NCI-H82 treated with DMSO at 0.1 percent for 48 hours (cell line): ENCODE data around the gene PSMB2.

ENCODE experiments used
- DNase-seq: peaks from one replicate; lab custom pipeline; 2025; ENCODE audit not compliant: unreplicated experiment; lab: John Stamatoyannopoulos, UW

The PSMB2 gene

DNA sequence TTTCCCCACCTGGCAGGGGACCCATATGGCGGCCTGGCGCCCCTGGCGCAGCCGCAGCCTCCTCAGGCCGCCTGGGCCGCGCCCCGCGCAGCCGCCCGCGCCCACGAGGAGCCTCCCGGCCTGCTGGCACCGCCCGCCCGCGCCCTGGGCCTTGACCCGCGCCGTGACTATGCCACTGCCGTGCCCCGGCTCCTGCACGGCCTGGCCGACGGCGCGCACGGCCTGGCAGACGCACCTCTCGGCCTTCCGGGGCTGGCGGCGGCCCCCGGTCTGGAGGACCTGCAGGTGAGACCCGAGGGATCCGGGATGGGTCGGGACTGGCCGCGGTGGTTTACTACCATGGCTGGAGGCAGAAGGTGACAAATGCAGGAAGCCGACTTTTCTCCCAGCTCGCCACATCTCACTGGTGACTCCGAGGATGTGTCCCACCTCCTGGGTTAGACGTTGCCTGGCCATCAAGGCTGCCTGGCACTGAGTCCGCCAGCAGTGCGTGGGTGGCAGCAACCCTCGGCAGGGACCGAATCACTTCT, 67.1 kb downstream of the PSMB2 start:
- DNase-seq = no peak

DNA sequence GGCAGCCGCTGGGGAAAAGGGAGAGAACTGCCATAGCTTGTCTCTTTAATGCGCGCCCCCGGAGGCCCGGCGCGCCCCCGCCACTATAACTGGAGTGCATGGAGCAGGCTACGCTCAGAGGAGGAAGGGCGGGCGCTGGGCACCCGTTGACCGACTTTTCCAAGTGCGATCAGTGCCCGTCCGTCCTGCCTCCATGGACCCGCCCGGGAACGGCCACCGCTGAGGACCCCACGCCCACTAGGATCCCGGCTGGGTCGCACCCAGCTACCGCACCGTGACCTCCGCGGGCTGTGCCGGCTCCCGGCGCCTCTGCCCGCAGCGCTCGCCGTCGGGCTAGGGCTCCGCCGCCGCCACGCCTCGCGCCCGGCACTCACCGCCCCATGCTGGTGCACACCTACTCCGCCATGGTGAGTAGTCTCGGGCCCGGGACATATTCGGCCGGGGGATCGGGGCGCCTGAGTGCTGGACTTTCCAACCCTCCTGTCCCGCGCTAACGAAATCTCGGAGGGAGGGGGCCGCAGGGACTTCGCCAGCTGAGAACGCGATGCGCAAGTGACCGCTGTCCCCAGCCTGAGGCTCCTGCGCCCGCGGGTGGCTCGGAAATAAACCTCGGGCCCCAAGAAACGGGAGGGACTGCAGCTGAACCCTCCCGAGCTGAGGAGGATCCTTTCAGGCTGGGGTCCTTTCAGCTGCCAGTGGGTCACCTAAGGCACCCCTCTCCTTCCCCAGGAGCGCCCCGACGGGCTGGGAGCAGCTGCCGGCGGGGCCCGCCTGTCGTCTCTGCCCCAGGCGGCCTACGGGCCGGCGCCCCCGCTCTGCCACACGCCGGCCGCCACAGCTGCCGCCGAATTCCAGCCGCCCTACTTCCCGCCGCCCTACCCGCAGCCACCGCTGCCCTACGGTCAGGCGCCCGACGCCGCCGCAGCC, 67.9 kb downstream of the PSMB2 start, which contains the start of gene TFAP2E:
TSS of gene TFAP2E (plus strand) at position 117 of the 927 bp plus-strand sequence. CDS start at position 381, 264 bp downstream.
- no peak for DNase-seq

DNA sequence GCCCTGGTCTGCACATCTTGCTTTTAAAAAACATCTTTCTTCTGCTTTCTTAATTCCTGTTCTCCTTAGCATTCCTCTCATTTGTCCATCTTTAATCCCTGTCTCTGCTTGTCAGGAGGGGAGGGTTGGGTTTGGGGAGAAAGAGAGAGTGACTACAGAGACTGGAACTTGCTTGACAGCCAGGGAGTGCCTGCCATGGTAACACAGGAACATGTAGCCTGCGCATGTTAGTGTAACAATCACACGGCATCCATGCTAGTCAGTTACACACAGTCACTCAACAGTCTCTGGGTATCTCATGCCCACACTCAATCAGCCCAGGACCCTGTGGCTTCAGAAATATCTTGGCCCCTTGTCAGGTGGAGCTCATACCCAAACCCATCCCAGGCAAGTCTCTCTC, 69.0 kb downstream of the PSMB2 start:
- no peak for DNase-seq

- no peak for DNase-seq
These were observed 70.1 kb downstream of the PSMB2 start for GRCh38 chr1:35571263-35571662.

- DNase-seq = no peak
These were observed 70.7 kb downstream of the PSMB2 start for GRCh38 chr1:35570589-35571137.

DNA sequence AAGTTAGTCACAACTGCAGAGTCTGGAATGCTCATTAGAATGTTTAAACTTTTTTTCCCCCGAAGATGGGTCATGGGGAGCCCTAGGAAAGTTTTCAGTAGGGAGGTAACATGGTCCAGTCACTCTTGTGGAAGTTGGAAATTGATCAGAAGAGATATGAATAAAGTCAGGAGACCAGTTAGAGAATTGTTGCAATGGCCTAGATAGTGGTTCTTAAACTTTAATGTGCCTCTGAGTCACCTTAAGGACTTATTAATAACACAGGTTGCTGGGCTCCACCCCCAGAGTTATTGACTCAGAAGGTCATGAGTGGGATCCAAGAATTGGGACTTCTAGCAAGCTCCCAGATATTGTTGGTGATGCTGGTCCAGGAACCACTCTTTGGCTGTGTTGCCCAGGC, 71.4 kb downstream of the PSMB2 start:
- DNase-seq = no peak

GRCh38 chr1:35568975-35569395, 72.3 kb downstream of the PSMB2 start:
- DNase-seq = peak; percentile 39

GRCh38 chr1:35567947-35568558, 73.3 kb downstream of the PSMB2 start:
- no peak for DNase-seq

DNA sequence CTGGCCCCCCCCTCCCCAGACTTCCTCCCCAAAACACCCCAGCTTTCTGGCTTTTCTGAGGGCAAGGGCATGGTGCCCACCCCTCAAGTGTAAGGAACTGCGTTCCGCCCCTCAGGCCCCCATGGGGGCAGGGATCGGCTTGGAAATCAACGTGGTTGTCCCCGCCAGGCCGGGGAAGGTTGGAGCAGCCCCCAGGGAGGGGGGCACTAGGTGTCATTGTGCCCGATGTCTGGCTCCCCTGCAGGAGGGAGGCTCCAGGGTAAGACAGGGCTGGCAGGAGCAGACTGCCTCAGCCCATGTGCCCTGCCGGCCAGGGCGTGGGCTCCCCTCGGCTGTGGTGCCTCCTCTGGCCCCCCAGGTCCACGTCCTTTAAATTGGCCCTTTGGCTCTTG, 75.6 kb downstream of the PSMB2 start:
- no peak for DNase-seq

DNA sequence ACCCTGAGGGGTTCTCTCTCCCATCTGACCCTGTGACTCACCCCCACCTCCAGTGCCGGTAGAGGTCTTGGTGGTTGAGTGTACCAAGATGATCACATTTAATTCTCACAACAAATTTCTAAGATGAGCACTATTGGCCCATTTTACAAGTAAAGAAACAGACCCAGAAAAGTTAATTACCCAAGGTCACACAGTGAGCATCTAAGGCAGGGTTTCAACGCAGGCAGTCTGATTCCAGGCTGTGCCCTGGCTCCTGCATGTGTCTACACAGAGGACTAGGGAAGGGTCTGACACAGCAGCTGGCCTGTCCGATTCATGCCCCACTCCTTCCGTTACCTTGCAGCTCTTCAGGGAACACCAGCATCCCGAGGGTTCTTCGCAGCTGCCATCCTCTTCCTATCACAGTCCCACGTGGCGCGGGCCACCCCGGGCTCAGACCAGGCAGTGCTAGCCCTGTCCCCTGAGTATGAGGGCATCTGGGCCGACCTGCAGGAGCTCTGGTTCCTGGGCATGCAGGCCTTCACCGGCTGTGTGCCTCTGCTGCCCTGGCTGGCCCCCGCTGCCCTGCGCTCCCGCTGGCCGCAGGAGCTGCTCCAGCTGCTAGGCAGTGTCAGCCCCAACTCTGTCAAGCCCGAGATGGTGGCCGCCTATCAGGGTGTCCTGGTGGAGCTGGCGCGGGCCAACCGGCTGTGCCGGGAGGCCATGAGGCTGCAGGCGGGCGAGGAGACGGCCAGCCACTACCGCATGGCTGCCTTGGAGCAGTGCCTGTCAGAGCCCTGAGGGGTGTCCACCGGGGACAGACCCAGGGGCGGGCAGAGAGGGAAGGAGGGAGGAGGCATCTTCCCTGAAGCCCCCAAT, 76.2 kb downstream of the PSMB2 start:
- DNase-seq = no peak

- DNase-seq = peak; percentile 51
These were observed 77.1 kb downstream of the PSMB2 start for GRCh38 chr1:35564037-35564883.

GRCh38 chr1:35563166-35563565, 78.2 kb downstream of the PSMB2 start:
- DNase-seq = no peak

GRCh38 chr1:35561972-35562680, 79.2 kb downstream of the PSMB2 start:
- no peak for DNase-seq

- DNase-seq = no peak
These were observed 79.9 kb downstream of the PSMB2 start for GRCh38 chr1:35561297-35561971.

DNA sequence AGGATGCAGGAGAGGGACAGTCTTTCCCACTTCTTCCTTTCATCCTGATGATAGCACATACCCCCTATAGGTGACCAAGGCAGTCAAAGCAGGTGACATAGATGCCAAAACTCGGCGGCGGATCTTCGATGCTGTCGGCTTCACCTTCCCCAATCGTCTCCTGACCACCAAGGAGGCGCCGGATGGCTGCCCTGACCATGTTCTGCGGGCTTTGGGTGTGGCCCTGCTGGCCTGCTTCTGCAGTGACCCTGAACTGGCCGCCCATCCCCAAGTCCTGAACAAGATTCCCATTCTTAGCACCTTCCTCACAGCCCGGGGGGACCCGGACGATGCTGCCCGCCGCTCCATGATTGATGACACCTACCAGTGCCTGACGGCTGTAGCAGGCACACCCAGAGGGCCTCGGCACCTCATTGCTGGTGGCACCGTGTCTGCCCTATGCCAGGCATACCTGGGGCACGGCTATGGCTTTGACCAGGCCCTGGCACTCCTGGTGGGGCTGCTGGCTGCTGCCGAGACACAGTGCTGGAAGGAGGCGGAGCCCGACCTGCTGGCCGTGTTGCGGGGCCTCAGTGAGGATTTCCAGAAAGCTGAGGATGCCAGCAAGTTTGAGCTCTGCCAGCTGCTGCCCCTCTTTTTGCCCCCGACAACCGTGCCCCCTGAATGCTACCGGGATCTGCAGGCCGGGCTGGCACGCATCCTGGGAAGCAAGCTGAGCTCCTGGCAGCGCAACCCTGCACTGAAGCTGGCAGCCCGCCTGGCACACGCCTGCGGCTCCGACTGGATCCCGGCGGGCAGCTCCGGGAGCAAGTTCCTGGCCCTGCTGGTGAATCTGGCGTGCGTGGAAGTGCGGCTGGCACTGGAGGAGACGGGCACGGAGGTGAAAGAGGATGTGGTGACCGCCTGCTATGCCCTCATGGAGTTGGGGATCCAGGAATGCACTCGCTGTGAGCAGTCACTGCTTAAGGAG, 80.8 kb downstream of the PSMB2 start:
- DNase-seq = no peak

DNA sequence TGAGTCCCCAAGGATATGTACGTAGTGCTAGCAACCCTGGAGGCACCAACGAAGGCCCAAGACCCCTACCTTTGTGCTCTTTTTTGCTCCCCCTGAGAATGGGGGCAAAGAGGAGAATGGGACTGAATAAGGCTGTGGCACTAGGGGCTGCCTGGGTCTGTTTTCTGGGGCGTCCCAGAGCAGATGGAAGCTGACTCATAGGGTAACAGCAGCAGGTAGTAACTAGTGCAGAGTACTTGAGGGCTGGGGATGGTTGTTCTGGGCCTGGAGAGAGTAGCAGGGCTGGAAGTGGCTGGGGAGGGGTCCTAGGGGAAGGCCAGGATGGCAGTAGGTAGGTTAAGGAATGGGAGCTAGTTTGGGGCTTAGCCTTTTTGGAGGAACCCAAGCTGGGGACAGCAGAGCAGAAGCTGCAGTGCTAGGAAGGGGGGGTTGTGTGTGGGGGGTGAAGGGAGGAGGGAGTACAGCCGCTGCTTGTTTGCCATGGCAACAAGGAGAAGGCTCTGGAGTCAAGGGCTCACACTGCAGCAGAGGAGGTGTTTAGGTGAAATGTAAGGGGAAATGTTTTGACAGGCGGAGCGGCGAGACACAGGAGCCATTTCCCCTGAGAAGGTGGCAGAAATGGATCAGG, 81.9 kb downstream of the PSMB2 start:
- no peak for DNase-seq
